HG03432 (cell line): ENCODE measurements around the gene WDR45.
A peak's percentile ranks its signal among the peaks of the same experiment; 100 is the strongest.

Experiments
- ATAC-seq: cut with Tn5 transposase; IDR thresholded peaks from one replicate; pipeline ENCODE4 v1.9.1; 2021; ENCODE audit warnings: mild to moderate bottlenecking, moderate library complexity; ENCODE audit not compliant: unreplicated experiment

Gene WDR45

DNA sequence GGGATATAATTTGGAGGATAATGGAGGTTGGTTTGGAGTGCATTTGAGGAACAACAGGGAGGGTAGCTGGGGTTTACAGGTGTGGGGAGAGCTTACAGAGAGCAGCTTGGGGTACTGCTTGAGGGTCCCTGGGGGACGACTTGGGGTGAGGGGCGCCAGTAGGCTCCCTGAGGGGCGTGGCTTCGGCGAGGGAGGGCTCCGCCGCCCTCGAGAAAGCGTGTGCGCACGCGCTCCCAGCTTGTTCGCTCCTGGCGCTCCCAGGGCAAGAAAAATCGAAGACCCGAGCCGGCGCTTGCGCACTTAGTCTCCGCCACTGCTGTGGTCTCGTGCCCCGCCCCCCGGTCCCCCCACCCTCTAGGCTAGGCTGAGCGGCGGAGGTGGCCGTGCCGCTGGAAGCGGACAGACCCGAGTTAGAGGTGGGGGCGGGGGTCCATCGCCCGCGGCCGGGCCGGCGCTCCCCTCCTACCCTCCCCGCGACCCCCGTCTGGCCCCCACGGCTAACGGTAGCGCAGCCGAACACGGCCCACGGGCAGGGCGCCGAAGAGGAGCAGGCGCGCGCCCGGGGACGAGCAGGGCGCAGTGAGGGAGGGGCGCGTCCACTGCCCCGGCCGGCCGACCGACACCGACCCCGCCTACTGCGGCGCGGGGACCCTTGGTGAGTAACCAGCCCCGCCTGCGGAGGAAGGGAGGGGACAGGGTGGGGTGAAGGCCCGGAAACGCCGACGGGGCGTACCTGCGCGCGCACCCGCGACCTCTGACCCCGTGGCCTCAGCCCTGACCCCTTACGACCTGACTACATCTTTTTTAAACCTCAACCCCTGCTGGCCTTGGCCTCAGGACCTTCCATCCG is 26.2 kb downstream of the WDR45 start:
- peak; percentile 78 for ATAC-seq

DNA sequence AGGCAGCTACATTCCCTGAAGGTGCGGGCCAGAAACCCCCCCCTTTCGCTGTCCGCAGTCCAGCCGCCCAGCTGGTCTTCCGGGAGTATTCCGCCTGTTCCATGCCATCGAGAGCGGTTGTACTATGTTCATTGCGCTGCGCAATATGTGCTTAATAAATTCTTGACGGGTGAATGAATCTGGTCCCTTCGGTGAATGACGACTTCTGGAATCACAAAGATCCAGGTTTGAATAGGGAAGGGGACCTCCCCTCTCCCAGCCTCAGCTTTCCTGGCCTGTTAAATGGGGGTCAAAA is 35.8 kb downstream of the WDR45 start:
- no peak for ATAC-seq

DNA sequence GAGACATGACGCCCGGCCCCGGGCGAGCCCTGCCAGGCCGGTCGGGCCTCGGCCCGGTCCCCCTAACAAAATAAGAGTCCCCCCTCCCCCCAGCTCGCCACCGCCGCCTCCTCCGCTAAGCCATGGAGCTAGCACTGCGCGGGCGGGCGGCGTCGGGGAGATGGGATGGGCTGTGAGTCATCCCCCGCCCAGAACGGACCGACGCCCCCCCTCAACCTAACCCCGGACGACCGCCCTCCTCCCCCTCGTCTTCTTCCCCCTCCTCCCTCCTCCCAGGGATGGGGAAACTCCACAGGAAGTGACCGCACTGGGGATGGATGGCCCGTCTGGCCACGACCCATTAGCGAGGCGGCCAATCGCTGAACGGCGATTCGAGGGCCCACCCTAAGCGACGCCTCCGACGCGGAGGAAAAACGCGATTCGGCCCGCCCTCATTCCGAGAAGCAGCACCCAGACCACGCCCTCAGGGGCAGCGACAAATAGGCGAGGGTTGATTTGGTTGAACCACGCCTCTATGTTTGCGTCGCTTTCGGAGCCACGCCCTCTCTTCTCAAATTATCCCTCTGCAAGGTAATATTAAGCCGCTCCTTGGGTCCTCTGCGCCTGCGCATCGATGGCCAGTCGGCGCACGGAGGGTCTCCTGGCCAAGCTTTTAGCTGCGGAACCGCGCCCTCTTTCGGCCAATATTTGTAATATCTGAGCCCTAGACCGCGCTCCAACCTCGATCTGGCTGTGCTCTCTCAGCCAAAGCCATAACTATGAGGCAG is 36.3 kb downstream of the WDR45 start, which contains the start of gene TFE3:
Gene TFE3 (minus strand): TSS at position 138 of the 767 bp plus-strand sequence. CDS start 131 bp downstream, at position 7.
- peak; percentile 89 for ATAC-seq

DNA sequence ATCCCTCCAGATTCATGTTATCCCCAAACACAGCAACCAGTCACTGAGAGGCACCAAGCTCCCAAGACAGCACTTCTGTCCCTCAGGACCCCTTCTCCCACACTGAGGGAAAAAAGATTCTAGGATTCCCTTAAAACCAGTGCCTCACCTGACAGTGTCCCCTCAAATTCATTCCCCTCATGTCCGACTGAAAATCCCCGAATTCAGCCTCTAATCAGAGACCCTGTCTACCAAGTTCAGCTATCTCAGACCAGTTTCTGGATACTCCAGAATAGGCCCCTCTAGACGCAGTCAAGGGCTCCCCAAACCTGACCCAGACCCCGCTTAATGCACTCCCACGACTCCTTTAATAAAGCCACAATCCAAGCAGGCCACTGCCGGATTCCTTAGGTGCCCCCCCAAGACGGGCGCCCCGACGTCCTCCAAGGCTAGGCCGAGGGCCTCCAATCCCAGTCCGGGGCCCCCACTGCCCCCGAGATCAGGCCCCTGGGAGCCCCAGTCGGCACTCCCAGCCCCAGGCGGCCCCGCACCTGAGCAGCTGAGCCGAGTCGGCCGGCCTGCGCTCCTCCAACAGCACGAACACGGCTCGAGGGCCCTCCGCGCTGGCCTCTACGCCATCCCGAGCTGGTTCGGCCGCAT is 37.0 kb downstream of the WDR45 start:
- peak; percentile 4 for ATAC-seq

DNA sequence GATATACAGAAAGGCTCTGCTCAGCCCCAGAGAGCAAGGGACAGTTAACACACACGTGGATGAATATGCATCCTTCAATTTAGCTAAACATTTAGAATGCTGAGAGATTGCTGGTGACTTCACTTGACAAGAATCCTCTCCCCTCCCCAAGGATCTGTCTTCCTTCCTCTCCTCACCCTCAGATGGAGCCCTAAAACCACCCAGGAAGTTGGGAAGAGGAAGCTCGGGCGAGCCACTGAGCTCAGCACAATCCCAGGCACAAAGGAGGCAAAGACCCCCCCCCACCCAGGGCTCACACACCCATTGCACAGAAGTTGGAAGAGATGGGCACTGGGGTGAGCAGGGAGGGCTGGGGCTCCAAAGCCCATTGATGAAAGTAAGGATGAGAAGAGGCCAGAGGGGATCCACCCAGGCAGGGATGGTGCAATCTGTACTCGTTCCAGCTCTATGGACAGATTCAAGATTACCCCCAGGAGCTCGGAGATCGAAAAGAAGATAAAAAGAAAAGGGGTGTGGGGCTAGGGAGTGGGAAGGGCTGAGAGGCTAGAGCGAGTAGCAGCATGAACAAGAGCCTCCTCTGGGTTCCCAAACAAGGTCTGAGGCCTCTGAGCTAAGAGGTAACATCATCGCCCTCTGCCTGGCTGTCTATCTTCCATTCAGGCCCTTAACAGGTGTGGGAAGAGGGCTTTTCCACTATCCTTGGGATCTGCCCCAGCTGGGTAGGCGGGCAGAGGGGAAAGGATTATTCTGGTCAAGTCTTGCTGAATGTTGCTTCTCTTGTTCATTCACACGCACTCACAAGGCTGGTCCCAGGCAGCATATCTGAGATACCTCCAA is 37.7 kb downstream of the WDR45 start:
- ATAC-seq, result no peak

DNA sequence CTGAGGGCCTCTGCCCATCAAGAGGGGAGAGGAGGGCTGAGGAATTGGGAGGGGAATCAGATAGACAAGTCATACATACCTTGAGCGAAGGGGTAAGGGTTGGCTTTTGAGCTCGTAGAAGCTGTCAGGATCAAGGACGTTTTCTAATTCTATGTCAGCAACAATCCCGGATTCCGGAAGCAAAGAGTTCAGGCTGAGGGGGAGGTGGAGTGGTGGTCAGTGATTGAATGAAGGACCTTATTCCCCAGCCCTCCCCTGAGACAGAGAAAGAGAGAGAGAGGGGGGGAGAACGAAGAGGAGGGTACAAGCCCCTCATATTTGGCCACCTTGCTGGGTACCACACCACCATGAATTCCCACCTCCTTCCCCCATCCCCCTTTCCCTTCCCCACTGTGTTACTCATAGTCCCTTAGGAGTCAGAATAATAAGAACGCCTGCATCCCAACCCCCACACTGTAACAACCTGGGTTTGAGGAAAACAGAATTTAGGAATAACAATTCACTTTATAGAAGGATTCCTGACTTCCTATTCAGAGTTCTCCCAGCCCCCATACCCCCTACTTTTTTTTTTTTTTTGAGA is 39.2 kb downstream of the WDR45 start:
- no peak for ATAC-seq

DNA sequence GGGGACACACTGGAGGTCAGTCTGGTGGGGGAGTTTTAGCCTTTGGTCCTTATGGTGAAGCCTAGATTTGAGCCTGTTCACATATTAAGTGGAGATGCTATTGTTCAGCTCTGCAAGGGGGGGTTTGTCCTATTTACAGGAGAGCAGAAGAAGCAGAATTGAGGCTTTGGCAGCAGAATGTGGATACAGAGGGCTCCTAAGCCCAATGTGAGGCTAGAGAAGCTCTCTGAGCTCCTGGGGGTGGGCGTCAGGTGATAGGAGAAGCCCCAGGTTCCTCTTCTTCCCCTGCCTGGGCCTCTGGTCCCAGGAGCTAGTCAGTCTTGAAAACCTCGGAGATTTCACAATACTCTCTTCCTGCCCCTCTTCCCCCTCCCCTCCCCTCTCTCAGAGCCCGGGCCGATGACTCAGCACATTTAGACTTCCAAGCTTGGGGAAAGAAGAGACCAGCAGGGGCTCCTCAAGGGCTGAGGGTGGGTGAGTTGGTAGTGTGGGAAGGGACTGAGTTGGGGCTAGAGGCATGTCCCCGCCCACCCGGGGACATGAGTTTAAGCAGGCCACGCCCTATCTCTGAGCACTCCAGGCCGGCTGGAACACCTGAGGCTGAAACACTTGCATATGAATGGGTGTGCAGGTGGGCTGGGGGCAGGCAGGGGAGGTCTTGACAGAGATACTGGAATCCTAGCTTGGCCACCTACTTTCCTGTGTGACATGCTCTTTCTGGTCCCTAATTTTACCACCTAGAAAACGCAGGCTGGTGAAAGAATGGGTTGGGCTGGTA is 39.9 kb downstream of the WDR45 start:
- no peak for ATAC-seq

DNA sequence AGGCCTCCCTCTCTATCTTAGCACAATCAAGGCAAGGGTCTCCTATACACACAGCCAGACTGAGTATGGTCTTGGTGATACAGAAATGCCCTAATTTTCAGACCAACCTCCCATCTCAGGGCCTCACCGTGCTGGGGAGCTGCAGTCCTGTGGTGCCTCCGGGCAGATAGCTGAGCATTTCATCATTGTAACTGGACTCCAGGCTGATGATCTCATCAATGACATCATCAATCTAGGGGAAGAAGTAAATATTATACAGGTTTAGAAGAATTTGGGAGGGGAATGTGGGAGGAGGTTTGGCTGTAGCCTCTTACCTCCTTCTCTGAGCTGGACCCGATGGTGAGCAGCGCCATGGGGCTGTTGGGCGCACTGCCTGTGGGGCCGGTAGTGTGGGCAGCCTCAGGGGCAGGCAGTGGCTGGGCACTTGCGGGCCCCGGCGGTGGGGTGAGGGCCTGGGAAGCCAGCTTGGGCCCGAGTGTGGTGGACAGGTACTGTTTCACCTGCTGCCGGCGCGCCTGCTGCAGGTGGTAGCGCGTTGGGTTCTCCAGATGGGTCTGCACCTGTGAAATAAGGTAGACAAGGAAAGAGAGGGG is 41.7 kb downstream of the WDR45 start:
- ATAC-seq, result no peak

DNA sequence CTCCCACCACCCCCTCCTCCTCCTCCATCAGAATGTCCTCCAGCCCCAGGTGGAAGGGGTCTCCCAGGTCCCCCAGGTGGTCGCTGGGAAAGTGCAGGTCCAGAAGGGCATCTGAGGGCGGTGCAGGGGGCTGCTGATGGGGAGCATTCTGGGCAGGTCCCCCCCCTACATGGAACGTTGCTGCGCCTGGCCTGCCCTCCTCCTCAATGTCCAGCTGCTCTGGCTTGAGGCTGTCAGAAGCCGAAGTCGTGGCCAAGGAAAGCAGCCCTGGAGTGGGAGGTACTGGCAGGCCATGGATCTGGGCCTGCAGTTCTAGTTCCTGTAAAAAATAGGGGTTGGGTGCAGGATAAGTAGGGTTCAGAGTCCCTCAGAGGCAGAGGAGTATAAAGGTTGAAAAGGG is 49.4 kb downstream of the WDR45 start:
- no peak for ATAC-seq

DNA sequence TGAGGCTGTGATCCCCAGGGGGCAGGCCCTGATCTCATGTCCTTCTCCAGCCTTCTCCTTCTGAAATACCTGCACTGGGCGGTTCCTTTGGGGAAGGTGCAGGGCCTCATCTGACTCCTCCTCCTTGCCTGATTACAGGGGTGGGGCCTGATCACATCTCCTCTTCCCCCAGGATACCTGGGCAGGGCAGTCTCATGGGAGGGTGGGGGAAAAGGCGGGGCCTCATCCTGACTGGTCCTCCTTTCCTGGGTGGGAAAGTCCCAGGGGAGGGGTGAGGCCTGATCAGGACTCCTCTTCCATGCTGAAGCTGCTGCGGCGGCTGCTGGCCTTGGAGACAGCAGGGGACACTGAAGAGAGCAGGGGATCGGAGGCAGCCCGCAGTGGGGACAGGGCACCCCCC is 49.8 kb downstream of the WDR45 start:
- no peak for ATAC-seq
